ENCODE measurements around the gene LRRC66.

GRCh38 chr4:52014903-52015302 is 5.3 kb downstream of the LRRC66 start:
- TF ChIP-seq POLR2AphosphoS5 (IDR thresholded peaks at IDR 0.05; ENCODE audit: low read depth, low read length) (no peak), TAF1 (IDR thresholded peaks at IDR 0.05; ENCODE audit: borderline replicate concordance, insufficient read depth, low read length) (no peak), SIN3A (IDR thresholded peaks at IDR 0.05; ENCODE audit: borderline replicate concordance, insufficient read depth, low read length) (no peak)
- TF ChIP-seq, protein P1, sequence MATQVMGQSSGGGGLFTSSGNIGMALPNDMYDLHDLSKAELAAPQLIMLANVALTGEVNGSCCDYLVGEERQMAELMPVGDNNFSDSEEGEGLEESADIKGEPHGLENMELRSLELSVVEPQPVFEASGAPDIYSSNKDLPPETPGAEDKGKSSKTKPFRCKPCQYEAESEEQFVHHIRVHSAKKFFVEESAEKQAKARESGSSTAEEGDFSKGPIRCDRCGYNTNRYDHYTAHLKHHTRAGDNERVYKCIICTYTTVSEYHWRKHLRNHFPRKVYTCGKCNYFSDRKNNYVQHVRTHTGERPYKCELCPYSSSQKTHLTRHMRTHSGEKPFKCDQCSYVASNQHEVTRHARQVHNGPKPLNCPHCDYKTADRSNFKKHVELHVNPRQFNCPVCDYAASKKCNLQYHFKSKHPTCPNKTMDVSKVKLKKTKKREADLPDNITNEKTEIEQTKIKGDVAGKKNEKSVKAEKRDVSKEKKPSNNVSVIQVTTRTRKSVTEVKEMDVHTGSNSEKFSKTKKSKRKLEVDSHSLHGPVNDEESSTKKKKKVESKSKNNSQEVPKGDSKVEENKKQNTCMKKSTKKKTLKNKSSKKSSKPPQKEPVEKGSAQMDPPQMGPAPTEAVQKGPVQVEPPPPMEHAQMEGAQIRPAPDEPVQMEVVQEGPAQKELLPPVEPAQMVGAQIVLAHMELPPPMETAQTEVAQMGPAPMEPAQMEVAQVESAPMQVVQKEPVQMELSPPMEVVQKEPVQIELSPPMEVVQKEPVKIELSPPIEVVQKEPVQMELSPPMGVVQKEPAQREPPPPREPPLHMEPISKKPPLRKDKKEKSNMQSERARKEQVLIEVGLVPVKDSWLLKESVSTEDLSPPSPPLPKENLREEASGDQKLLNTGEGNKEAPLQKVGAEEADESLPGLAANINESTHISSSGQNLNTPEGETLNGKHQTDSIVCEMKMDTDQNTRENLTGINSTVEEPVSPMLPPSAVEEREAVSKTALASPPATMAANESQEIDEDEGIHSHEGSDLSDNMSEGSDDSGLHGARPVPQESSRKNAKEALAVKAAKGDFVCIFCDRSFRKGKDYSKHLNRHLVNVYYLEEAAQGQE (IDR thresholded peaks at IDR 0.05; ENCODE audit: insufficient read depth in 1 of 2, low read depth in 2 of 2, low read length in 2 of 2): no peak

All from PFSK-1 (cell line).